IMR-90 (cell line): ENCODE measurements around the gene EMID1.

Source experiments
- BHLHE40 ChIP-seq: fragments of 150-350 bp; IDR thresholded peaks from 2 replicates; pipeline ENCODE4 v1.6.1; 2016; ENCODE audit warnings: mild to moderate bottlenecking, low read depth, low read length
- FOS ChIP-seq: fragments of 150-350 bp; IDR thresholded peaks from 2 replicates; pipeline ENCODE4 v1.6.1; 2016; ENCODE audit warnings: low read depth, low read length
- MAFK ChIP-seq: IDR thresholded peaks from 2 replicates; pipeline ENCODE4 v1.6.1; 2012; ENCODE audit warnings: low read depth, low read length, improper control_type of control experiment
- MXI1 ChIP-seq: IDR thresholded peaks from 2 replicates; pipeline ENCODE4 v1.6.1; 2012; ENCODE audit warnings: low read depth, mild to moderate bottlenecking, low read length, moderate library complexity, borderline replicate concordance
- POLR2A ChIP-seq: IDR thresholded peaks from 2 replicates; pipeline ENCODE4 v1.6.1; 2012; ENCODE audit warnings: mild to moderate bottlenecking, low read depth, low read length
- RAD21 ChIP-seq: IDR thresholded peaks from 2 replicates; pipeline ENCODE4 v1.6.1; 2012; ENCODE audit warnings: low read length, improper control_type of control experiment
- RCOR1 ChIP-seq: IDR thresholded peaks from 2 replicates; pipeline ENCODE4 v1.6.1; 2012; ENCODE audit warnings: mild to moderate bottlenecking, low read length, improper control_type of control experiment; ENCODE audit not compliant: insufficient replicate concordance
- TF ChIP-seq, protein P1 (sequence below): conservative IDR thresholded peaks from 2 replicates; pipeline ENCODE4 v1.5.1; 2012; ENCODE audit warnings: mild to moderate bottlenecking, low read depth, low read length, improper control_type of control experiment

DNA sequence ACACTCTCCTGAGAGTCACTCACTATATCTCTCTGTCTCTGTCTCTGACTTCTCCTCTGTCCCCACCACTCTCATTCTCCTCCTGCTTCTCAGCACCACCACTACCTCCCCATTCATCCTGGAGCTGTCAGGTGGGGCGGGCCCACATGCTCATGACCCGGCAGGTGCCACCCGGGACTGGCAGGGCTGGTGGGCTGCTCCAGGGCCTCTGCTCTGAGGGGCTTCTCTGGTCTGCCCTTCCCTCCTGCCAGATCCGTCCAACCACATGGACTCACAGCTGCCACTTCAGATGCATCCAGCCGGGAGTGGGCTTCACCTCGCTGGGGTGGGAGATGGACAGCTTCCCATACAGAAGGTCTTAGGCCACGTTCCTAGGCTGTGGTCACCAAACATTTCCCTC, 4.8 kb upstream of the EMID1 start:
- TF ChIP-seq, protein P1, sequence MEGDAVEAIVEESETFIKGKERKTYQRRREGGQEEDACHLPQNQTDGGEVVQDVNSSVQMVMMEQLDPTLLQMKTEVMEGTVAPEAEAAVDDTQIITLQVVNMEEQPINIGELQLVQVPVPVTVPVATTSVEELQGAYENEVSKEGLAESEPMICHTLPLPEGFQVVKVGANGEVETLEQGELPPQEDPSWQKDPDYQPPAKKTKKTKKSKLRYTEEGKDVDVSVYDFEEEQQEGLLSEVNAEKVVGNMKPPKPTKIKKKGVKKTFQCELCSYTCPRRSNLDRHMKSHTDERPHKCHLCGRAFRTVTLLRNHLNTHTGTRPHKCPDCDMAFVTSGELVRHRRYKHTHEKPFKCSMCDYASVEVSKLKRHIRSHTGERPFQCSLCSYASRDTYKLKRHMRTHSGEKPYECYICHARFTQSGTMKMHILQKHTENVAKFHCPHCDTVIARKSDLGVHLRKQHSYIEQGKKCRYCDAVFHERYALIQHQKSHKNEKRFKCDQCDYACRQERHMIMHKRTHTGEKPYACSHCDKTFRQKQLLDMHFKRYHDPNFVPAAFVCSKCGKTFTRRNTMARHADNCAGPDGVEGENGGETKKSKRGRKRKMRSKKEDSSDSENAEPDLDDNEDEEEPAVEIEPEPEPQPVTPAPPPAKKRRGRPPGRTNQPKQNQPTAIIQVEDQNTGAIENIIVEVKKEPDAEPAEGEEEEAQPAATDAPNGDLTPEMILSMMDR, result no peak
- no peak for TF ChIP-seq RAD21
- TF ChIP-seq POLR2A, result no peak
- TF ChIP-seq BHLHE40, result no peak
- TF ChIP-seq MAFK, result no peak
- TF ChIP-seq MXI1, result no peak
- TF ChIP-seq RCOR1, result no peak
- TF ChIP-seq FOS, result no peak
